Measurements from ENCODE around the gene RAB27A. TPM values are rescaled to one million over a fixed set of nuclear protein-coding genes. Genes with fewer than 3 reads are reported as not detected.

The RAB27A gene
- total RNA-seq = 7.2 and 11.8 TPM in 2 replicates

DNA sequence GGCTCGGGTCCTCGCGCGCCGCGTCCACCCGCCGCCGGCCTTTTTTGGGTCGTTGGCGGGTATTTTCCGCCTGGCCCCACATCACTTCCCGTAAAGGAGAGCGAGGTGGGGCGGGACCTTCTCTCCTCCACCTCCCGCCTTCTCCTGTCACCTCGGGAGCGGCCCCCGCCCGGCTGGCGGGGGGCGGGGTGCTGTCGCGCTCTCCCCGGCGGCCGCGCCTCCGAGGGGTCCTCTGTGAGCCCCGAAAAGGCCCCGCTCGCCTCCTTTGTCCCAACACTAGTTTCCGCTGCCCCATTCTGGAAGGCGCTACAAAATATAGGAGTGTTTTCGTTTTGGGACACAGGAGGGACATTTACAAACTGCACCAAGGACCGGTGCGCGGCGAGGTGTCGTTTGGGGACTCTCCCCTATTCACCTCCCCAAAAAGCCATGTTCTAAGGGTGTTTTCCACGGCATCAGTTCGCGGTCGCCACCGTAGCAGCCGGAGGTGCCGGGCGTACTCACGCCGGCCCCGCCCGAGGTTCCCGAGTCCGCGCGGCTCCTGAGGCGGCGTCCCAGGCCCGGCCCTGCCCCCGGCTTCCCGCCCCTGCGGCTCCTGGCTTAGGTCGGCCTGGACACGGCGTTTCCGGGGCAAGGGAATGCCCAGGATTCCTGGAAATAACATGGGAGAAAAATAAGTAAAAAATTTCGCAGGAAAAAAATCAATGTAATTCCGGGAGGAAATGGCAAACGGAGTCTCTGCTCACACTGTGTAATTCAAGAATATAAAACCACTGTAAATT, at the start of gene RAB27A:
Gene RAB27A (minus strand): TSS at position 68 of the 782 bp plus-strand sequence. CDS start 54,879 bp downstream, outside the sequence.
- Histone ChIP-seq H3K27ac (ENCODE audit: low read depth, low read length) (peak within 1 kb of the TSS; percentile 83), H3K79me2 (ENCODE audit: insufficient read depth, low read length) (peaks cover 8% of the 10 kb centered on the region), H2AFZ (ENCODE audit: low read length) (peak within 1 kb of the TSS; percentile 98), H3K36me3 (ENCODE audit: insufficient read depth, low read length) (no peaks in the 10 kb centered on the region), H3K9me3 (ENCODE audit: low read depth, low read length) (no peaks in the 10 kb centered on the region), H3K4me1 (ENCODE audit: insufficient read depth, low read length) (peaks cover 4% of the 10 kb centered on the region), H4K20me1 (ENCODE audit: insufficient read depth, low read length) (no peaks in the 10 kb centered on the region), H3K4me3 (ENCODE audit: insufficient read depth, low read length) (peak within 1 kb of the TSS; percentile 95), H3K4me2 (ENCODE audit: insufficient read depth, low read length) (peak within 1 kb of the TSS; percentile 93), H3K27me3 (ENCODE audit: insufficient read depth, low read length) (no peaks in the 10 kb centered on the region)
- DNase-seq (ENCODE audit: insufficient read length, low spot score, missing footprints) = peak; percentile 95
- TF ChIP-seq, protein P1, sequence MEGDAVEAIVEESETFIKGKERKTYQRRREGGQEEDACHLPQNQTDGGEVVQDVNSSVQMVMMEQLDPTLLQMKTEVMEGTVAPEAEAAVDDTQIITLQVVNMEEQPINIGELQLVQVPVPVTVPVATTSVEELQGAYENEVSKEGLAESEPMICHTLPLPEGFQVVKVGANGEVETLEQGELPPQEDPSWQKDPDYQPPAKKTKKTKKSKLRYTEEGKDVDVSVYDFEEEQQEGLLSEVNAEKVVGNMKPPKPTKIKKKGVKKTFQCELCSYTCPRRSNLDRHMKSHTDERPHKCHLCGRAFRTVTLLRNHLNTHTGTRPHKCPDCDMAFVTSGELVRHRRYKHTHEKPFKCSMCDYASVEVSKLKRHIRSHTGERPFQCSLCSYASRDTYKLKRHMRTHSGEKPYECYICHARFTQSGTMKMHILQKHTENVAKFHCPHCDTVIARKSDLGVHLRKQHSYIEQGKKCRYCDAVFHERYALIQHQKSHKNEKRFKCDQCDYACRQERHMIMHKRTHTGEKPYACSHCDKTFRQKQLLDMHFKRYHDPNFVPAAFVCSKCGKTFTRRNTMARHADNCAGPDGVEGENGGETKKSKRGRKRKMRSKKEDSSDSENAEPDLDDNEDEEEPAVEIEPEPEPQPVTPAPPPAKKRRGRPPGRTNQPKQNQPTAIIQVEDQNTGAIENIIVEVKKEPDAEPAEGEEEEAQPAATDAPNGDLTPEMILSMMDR (IDR thresholded peaks at IDR 0.05; ENCODE audit: extremely low read depth, low read depth, low read length) = no peak

DNA sequence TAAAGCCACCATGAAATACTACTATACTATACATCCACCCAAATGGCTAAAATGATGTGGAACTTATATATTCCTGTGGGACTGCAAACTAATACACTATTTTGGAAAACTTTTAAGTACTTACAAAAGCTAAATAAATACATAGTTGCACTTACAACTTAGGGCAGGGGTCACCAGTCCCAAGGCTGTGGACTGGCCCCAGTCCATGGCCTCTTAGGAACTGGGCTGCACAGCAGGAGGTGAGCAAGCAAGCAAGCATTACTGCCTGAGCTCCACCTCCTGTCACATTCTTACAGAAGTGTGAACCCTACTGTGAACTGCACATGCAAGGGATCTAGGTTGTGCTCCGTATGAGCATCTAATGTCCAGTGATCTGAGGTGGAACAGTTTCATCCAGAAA, 47.5 kb upstream of the RAB27A start:
- no peak overlapping the region for H3K4me2 ChIP-seq (ENCODE audit: insufficient read depth, low read length)
- TF ChIP-seq, protein P1 (IDR thresholded peaks at IDR 0.05; ENCODE audit: extremely low read depth, low read depth, low read length) = no peak
- no peaks in the 10 kb centered on the region for H3K27me3 ChIP-seq (ENCODE audit: insufficient read depth, low read length)
- no peaks in the 10 kb centered on the region for H4K20me1 ChIP-seq (ENCODE audit: insufficient read depth, low read length)
- DNase-seq (ENCODE audit: insufficient read length, low spot score, missing footprints) = no peak
- peaks cover 12% of the 10 kb centered on the region for H3K36me3 ChIP-seq (ENCODE audit: insufficient read depth, low read length)
- H3K9me3 ChIP-seq (ENCODE audit: low read depth, low read length) = no peaks in the 10 kb centered on the region
- H2AFZ ChIP-seq (ENCODE audit: low read length) = no peak overlapping the region
- H3K4me1 ChIP-seq (ENCODE audit: insufficient read depth, low read length) = no peaks in the 10 kb centered on the region
- no peaks in the 10 kb centered on the region for H3K79me2 ChIP-seq (ENCODE audit: insufficient read depth, low read length)
- no peak overlapping the region for H3K4me3 ChIP-seq (ENCODE audit: insufficient read depth, low read length)
- H3K27ac ChIP-seq (ENCODE audit: low read depth, low read length) = no peak overlapping the region

DNA sequence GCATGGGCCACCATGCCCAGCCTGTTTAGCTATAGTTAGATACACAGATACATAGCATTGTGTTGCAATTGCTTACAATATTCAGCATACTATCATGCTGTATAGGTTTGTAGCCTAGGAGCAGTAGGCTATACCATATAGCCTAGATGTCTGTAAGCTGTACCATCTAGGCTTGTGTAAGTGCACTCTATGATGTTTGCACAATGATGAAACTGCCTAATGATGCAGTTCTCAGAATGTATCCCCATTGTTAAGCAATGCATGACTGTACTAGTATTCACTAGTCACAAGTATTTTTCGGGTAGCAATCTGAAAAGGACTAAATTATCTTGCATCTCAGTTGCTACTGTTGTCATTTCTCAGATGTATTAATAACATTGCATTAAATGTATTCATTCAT, 45.4 kb upstream of the RAB27A start:
- TF ChIP-seq, protein P1 (IDR thresholded peaks at IDR 0.05; ENCODE audit: extremely low read depth, low read depth, low read length) = no peak
- Histone ChIP-seq H3K36me3 (ENCODE audit: insufficient read depth, low read length) (peaks cover 11% of the 10 kb centered on the region), H2AFZ (ENCODE audit: low read length) (no peak overlapping the region), H3K4me1 (ENCODE audit: insufficient read depth, low read length) (no peaks in the 10 kb centered on the region), H3K9me3 (ENCODE audit: low read depth, low read length) (no peaks in the 10 kb centered on the region), H3K27me3 (ENCODE audit: insufficient read depth, low read length) (no peaks in the 10 kb centered on the region), H3K27ac (ENCODE audit: low read depth, low read length) (no peak overlapping the region), H3K4me2 (ENCODE audit: insufficient read depth, low read length) (no peak overlapping the region), H3K79me2 (ENCODE audit: insufficient read depth, low read length) (no peaks in the 10 kb centered on the region), H3K4me3 (ENCODE audit: insufficient read depth, low read length) (no peak overlapping the region), H4K20me1 (ENCODE audit: insufficient read depth, low read length) (no peaks in the 10 kb centered on the region)
- no peak for DNase-seq (ENCODE audit: insufficient read length, low spot score, missing footprints)

DNA sequence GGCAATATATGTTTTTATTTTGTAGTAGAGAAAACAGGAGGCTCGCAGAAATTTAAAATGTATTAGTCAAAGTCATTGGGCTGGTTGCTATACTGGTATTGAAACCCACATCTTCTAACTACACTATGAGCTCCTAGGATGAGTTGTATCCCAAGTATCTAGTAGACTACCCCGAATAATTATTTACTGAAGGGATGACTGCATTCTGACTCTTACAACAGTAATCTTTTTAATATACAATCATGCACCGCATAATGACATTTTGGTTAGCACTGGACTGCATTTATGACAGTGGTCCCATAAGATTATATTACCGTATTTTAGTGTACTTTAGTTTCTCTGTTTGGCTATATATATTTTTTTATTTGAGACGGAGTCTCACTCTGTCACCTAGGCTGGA, 44.8 kb upstream of the RAB27A start:
- no peaks in the 10 kb centered on the region for H3K79me2 ChIP-seq (ENCODE audit: insufficient read depth, low read length)
- H3K27ac ChIP-seq (ENCODE audit: low read depth, low read length) = no peak overlapping the region
- peaks cover 11% of the 10 kb centered on the region for H3K36me3 ChIP-seq (ENCODE audit: insufficient read depth, low read length)
- no peak overlapping the region for H3K4me3 ChIP-seq (ENCODE audit: insufficient read depth, low read length)
- no peaks in the 10 kb centered on the region for H3K27me3 ChIP-seq (ENCODE audit: insufficient read depth, low read length)
- H2AFZ ChIP-seq (ENCODE audit: low read length) = no peak overlapping the region
- no peak for DNase-seq (ENCODE audit: insufficient read length, low spot score, missing footprints)
- H3K4me1 ChIP-seq (ENCODE audit: insufficient read depth, low read length) = no peaks in the 10 kb centered on the region
- TF ChIP-seq, protein P1 (IDR thresholded peaks at IDR 0.05; ENCODE audit: extremely low read depth, low read depth, low read length) = no peak
- H3K4me2 ChIP-seq (ENCODE audit: insufficient read depth, low read length) = no peak overlapping the region
- H3K9me3 ChIP-seq (ENCODE audit: low read depth, low read length) = no peaks in the 10 kb centered on the region
- H4K20me1 ChIP-seq (ENCODE audit: insufficient read depth, low read length) = no peaks in the 10 kb centered on the region

Data from osteoblast (primary cell).